A673 (cell line): Measurements from ENCODE around the gene PGAM2.
"Not testable (repeated sequence)": the region's sequence is repeated elsewhere in the genome, so short reads cannot be mapped to it uniquely, and the experiment has no call there.

Source experiments
- CTCF ChIP-seq: fragments of 300-800, 200-600 bp; sonication (generic); conservative IDR thresholded peaks from 2 replicates; pipeline ENCODE4 v1.5.1; 2017; ENCODE audit warnings: low read depth, mild to moderate bottlenecking, antibody characterized with exemption, low read length, moderate library complexity, mixed read lengths
- EZH2 ChIP-seq: fragments of 200-600 bp; sonication (generic); IDR thresholded peaks from 2 replicates; pipeline ENCODE4 v1.6.1; 2017; ENCODE audit warnings: borderline replicate concordance, low read depth, mild to moderate bottlenecking, mixed read lengths, antibody characterized with exemption, low read length; ENCODE audit not compliant: poor library complexity, severe bottlenecking

GRCh38 chr7:44037951-44038350 is 27.4 kb downstream of the PGAM2 start:
- not testable (repeated sequence) for TF ChIP-seq EZH2, CTCF
